ENCODE results near the gene PLAAT5. TPM values are rescaled to one million over a fixed set of nuclear protein-coding genes. Genes with fewer than 3 reads are reported as not detected.

PLAAT5 gene
- total RNA-seq, 1 experiment from 2014 or later: 8.5 TPM

DNA sequence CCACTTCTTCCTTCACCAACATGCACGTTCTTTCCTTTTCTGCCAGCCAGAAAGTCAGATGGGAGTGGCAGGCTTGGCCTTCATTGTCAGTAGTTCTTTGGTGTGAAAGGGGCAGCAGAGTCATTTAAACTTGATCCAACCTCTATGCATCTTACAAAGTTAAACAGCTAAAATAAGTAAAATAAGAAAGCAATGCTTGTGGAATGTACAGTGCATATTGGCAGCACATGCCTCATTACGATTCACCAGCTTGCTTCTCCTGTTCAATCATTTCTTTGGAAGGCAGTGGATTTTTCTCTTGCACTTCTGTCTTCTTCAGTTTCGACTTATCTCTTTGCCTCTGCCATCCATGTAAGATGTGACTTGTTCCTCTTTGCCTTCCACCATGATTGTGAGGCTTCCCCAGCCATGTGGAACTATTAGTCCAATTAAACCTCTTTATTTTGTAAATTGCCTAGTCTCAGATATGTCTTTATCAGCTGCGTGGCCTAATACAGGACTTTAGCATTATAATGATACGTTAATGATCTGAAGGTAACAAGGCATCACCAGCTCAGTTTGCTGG is 29.7 kb upstream of the PLAAT5 start:
- Histone ChIP-seq H3K9ac (ENCODE audit: extremely low read depth, insufficient read length, low read length) (no peak overlapping the region), H2BK20ac (ENCODE audit: low read depth, low read length, poor library complexity, severe bottlenecking) (no peak overlapping the region), H2BK15ac (ENCODE audit: low read depth, low read length) (no peak overlapping the region), H4K5ac (ENCODE audit: insufficient read length, low read depth, low read length) (no peak overlapping the region), H3K4ac (ENCODE audit: low read depth, low read length) (no peak overlapping the region), H2AK5ac (ENCODE audit: insufficient read length, low read length) (no peak overlapping the region), H2BK5ac (ENCODE audit: insufficient read length, low read length) (no peak overlapping the region), H3K79me1 (ENCODE audit: insufficient read depth, low read depth, low read length, poor library complexity, severe bottlenecking) (no peaks in the 10 kb centered on the region), H3K79me2 (ENCODE audit: insufficient read depth, low read length) (no peaks in the 10 kb centered on the region), H3K56ac (ENCODE audit: insufficient read length, low read depth, low read length) (no peak overlapping the region), H3K23me2 (ENCODE audit: insufficient read length, low read depth, low read length, poor library complexity, severe bottlenecking) (no peaks in the 10 kb centered on the region), H3K23ac (ENCODE audit: insufficient read length, low read depth, low read length) (no peak overlapping the region), H2BK120ac (ENCODE audit: low read depth, low read length, poor library complexity, severe bottlenecking) (no peak overlapping the region), H4K20me1 (ENCODE audit: control insufficient read depth, insufficient read depth, insufficient read length) (no peaks in the 10 kb centered on the region), H4K91ac (ENCODE audit: insufficient read length, low read depth, low read length) (no peak overlapping the region), H2BK12ac (ENCODE audit: insufficient read length, low read depth, low read length) (no peak overlapping the region), H2AFZ (ENCODE audit: low read length) (no peak overlapping the region), H3K4me1 (ENCODE audit: insufficient read depth, low read length) (no peaks in the 10 kb centered on the region), H3T11ph (ENCODE audit: low read length) (no peak overlapping the region), H3K14ac (ENCODE audit: insufficient read depth, low read length) (no peak overlapping the region), H3K27ac (ENCODE audit: insufficient read length, low read depth, low read length) (no peak overlapping the region), H3K9me3 (ENCODE audit: control insufficient read depth, low read depth, low read length) (peaks cover 17% of the 10 kb centered on the region), H3K4me2 (ENCODE audit: insufficient read depth, insufficient read length, low read length) (no peak overlapping the region), H3K18ac (ENCODE audit: insufficient read length, low read depth, low read length) (no peak overlapping the region), H4K8ac (replicated peaks; ENCODE audit: insufficient read length, low read depth, low read length) (no peak overlapping the region), H3K27me3 (ENCODE audit: insufficient read depth, low read length) (no peaks in the 10 kb centered on the region)
- H3K4me1 Mint-ChIP-seq: peaks cover 0 to 9% of the 10 kb centered on the region in 2 experiments; a peak in 2 of 4 replicates
- H3K36me3 Mint-ChIP-seq (ENCODE audit: insufficient read depth in 1 of 3, low read depth in 3 of 3): peaks cover 7 to 51% (median 43%) of the 10 kb centered on the region in 3 experiments; a peak in 6 of 7 replicates
- DNase-seq: no peak
- H3K9me3 Mint-ChIP-seq: peaks cover 36 to 42% of the 10 kb centered on the region in 2 experiments
- WGBS (ENCODE audit: extremely low coverage, insufficient read length, low lambda C conversion rate): no CpG with 5 or more reads among the region's 5 CpGs
- no peak overlapping the region; a peak in 1 of 5 replicates for H3K4me3 Mint-ChIP-seq
- H3K27ac Mint-ChIP-seq: no peak overlapping the region
- H3K27me3 Mint-ChIP-seq (ENCODE audit: low read depth): no peaks in the 10 kb centered on the region
- TF ChIP-seq, protein P1, sequence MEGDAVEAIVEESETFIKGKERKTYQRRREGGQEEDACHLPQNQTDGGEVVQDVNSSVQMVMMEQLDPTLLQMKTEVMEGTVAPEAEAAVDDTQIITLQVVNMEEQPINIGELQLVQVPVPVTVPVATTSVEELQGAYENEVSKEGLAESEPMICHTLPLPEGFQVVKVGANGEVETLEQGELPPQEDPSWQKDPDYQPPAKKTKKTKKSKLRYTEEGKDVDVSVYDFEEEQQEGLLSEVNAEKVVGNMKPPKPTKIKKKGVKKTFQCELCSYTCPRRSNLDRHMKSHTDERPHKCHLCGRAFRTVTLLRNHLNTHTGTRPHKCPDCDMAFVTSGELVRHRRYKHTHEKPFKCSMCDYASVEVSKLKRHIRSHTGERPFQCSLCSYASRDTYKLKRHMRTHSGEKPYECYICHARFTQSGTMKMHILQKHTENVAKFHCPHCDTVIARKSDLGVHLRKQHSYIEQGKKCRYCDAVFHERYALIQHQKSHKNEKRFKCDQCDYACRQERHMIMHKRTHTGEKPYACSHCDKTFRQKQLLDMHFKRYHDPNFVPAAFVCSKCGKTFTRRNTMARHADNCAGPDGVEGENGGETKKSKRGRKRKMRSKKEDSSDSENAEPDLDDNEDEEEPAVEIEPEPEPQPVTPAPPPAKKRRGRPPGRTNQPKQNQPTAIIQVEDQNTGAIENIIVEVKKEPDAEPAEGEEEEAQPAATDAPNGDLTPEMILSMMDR (conservative IDR thresholded peaks at IDR 0.05): no peak
